HG03460 (cell line): ENCODE measurements around the gene SDHC.
A peak's percentile ranks its signal among the peaks of the same experiment; 100 is the strongest.
"Not testable (repeated sequence)": the region's sequence is repeated elsewhere in the genome, so short reads cannot be mapped to it uniquely, and the experiment has no call there.

Source experiments
- ATAC-seq: cut with Tn5 transposase; IDR thresholded peaks from one replicate; pipeline ENCODE4 v1.9.1; 2021; ENCODE audit not compliant: unreplicated experiment

The SDHC gene

DNA sequence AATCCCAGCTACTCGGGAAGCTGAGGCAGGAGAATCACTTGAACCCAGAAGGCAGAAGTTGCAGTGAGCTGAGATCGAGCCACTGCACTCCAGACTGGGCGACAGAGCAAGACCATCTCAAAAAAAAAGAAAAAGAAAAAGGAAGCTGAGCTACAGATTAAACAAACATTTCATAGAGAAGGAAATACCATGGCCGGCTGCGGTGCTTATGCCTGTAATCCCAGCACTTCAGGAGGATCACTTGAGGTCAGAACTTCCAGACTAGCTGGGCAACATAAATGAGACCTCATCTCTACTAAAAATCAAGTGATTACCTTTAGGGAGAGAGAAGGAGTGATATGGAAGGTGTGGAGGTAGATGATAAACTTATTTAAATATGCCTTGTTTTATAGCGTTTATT is 67.5 kb downstream of the SDHC start:
- no peak for ATAC-seq

DNA sequence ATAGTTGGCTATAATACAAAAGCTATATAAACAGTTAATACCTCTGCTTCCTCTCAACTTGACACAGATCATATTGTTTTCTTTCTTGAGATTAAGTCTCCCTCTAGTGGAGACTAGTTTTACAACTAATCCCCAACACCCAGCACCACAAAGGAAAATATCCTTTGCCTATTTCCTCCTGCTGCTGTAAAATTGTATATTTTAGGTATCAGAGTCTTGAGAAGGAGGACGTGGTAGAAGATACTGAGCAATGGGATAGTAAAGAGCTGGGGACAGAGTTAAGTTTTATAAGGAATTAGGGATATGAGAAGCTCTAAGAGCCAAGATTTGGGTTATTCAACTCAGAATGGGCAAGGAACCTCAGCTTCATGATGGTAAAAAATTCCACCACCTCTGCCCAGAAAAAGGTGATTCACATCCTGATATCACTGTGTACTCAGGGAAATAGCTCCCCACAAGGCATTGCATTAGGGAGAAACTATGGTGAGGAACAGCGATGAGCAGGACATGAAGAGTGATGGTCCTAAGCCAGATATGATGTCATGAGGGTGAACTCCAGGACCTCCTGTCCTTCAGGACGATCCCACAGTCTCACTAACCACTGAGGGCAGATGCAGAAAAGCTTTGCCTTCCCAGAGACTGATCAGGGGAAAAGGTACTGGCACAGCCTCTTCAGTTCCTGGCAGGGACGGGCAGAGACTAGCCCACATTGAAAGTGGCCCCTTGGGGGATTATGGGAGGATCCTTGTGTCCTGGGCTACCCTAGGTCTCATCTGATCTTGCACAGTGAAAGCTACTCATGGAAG is 68.2 kb downstream of the SDHC start:
- peak; percentile 57 for ATAC-seq

DNA sequence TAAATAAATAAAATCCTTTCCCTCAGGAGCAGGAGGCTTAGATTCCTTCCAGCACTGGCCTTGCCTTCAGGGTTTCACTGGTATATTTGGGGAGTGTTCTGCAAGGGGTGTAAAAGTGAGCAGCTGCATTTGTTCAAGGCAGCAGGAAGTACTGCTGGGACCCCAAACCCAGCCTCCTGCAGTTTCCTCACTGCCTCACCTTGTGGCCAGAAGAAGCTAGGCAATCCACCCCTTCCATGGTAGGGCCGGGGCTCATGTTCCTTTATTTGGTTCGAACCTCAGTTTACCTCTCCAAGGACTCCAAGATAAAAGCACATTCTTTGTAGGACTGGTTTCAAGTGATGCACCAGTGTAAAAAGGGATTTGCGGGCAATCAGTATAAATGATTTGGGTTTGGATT is 74.5 kb downstream of the SDHC start:
- no peak for ATAC-seq

DNA sequence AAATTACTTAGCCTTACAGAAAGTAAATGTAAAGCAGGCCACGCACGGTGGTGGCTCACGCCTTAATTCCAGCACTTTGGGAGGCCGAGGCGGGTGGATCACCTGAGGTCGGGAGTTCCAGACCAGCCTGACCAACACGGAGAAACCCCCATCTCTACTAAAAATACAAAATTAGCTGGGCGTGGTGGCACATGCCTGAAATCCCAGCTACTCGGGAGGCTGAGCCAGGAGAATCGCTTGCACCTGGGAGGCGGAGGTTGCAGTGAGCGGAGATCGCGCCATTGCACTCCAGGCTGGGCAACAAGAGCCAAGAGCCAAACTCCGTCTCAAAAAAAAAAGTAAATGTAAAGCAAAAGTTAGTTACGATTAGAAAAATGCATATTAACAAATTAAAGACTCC is 75.0 kb downstream of the SDHC start:
- ATAC-seq: not testable (repeated sequence)

DNA sequence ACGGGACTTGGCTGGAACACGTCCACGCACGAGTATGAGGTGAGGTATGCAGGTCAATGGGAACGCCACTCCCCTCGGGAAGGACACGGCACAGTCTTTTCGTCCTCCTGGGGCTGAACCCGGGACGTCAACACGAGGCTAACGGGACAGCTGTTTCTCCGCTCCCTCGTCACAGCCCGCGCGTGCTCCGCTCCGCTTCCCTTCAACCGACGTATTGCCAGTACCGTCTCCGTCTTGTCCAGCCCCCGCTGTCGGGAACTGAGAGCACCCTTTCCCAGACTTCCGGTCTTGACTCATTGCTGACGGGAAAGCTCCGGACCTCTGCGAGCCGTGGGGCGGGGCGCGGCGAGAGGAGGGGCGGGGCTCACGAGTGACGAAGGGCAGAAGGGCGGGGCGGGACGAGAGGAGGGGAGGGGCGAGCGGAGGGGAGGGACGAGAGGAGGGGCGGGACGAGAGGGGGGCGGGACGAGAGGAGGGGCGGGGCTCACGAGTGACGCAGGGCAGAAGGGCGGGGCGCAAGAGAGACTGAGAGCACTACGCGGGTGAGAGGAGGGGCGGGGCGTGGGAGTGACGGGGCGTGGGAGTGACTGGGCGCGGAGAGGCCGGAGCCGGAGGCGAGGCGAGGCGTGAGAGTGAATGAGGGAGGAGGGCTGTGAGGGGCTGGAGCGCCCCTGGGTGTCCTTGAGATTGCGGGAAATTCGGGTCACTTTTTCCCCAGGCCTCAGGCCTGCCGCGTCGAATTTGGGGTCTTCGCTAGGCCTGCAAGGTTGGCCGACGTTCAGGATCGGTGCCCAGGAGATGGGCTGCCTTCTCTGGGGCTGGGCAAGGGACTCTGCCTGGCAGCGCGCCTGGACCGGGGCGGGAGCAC is 75.7 kb downstream of the SDHC start:
- peak; percentile 70 for ATAC-seq

DNA sequence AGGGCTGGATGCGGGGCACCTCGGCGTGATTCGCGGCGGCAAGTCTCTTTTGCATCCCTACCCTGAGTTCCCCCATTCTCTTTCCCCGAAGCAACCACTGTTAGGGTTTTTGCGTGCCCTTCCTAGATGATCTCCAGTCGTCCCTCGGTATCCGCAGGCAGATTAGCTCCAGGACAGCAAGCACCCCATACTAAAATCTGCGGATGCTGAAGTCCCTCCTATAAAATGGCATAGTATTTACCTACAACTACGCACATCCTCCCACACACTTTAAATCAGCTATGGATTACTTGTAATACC is 76.3 kb downstream of the SDHC start:
- no peak for ATAC-seq

DNA sequence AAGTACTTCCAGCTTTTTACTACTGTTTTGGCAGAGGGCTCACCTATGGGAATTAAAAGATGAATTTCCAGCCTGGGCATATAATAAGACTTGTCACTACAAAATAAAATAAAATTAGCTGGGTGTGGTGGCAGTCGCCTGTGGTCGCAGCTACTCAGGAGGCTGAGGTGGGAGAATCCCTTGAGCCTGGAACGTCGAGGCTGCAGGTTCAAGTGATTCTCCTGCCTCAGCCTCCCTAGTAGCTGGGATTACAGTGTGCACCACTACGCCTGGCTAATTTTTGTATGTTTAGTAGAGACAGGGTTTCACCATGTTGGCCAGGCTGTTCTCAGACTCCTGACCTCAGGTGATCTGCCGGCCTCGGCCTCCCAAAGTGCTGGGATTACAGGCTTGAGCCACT is 77.0 kb downstream of the SDHC start:
- not testable (repeated sequence) for ATAC-seq

DNA sequence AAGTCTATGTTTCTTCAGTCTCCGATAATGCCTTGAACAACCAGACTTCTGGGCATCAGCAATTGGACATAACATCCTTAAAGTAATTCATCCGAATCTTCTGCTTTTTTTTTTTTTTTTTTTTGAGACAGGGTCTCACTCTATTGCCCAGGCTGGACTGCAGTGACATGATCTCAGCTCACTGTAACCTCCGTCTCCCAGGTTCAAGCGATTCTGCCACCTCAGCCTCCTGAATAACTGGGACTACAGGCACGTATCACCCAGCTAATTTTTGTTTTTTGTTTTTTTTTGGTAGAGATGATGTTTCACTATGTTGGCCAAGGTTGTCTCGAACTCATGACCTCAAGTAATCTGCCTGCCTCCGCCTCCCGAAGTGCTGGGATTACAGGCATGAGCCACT is 77.4 kb downstream of the SDHC start:
- no peak for ATAC-seq

DNA sequence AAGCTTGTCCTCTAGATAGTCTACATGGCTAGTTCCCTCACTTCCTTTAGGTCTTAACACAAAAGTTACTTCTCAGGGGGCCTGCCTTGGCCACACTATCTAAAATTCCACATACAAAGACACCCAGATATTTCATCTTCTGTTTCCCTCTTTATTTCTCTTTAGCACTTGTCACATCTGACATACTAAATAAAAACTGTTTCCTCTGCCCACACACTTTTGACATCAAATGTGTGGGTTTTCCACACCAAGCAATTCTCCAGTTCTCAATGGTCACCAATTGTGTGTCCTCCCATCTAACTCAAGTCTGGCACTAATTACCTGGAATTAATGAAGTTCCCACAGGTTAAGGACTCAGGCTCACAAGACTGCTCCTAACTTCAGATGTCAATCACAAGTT is 79.0 kb downstream of the SDHC start:
- no peak for ATAC-seq

DNA sequence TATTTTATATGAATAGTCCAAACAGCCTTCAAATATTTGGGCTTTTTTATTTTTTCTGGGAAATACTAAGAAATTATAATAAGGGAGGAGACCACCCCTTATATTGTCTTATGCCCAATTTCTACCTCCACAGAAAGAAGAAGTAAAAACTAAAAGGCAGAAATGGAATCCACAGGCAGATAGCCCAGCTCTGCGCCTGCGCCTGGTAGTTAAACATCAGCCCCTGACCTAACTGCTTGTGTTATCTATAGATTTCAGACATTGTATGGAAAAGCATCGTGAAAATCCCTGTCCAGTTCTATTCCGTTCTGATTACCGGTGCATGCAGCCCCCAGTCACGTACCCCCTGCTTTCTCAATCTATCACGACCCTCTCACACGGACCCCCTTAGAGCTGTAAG is 82.9 kb downstream of the SDHC start:
- not testable (repeated sequence) for ATAC-seq

DNA sequence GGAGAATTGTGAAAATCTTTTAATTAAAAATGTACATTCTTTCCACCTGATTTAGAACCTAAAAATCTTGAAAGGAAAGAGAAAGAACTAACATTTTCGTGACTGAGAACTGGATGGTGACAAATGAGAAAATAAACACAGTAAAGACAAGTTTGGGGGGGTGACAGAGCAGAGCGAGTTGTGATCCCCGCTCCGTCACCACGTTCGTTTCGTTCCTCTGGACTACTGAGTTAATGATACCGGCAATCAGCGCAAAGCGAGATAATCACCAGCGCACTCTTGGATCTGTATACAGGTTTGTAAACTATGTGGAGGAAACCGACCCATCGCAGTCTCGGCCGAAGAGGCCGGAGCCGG is 84.7 kb downstream of the SDHC start:
- no peak for ATAC-seq

DNA sequence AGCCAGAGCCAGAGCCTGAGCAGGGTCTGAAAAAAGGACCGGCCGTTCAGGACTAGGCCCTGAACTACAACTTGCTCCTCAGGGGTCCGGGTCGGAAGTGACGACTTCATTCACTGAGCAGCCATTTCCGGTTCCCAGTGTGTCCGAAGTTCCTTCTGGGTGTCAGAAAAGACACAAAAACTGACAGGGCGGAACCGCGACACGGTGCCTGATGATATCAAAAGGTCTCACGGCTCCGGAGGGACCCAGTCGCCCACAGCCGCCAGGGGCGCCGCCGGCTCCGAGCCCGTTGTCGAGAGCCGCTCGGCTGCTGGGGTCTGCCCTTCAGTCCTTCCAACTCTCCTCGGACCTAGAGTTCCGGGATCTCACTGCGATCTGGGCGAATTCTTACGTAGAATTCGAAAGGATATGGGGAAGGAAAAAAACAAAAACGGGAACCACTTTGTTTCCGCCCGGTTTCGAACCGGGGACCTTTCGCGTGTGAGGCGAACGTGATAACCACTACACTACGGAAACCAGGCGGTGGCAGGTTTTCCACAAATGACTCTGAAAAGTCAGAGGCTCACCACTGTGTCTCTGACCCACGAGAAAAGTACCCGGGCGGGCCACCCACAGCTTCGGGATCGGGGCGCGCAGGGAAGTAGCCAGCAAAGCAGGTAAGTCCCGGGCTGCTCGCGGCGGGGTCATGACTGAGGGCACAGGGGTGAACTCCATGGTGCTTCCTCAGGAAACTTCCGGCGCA is 85.2 kb downstream of the SDHC start:
- peak; percentile 70 for ATAC-seq

DNA sequence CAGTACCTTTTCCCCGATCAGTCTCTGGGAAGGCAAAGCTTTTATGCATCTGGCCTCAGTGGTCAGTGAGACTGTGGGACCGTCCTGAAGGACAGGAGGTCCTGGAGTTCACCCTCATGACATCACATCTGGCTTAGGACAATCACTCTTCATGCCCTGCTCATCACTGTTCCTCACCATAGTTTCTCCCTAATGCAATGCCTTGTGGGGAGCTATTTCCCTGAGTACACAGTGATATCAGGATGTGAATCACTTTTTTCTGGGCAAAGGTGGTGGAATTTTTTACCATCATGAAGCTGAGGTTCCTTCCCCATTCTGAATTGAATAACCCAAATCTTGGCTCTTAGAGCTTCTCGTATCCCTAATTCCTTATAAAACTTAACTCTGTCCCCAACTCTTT is 88.3 kb downstream of the SDHC start:
- no peak for ATAC-seq

DNA sequence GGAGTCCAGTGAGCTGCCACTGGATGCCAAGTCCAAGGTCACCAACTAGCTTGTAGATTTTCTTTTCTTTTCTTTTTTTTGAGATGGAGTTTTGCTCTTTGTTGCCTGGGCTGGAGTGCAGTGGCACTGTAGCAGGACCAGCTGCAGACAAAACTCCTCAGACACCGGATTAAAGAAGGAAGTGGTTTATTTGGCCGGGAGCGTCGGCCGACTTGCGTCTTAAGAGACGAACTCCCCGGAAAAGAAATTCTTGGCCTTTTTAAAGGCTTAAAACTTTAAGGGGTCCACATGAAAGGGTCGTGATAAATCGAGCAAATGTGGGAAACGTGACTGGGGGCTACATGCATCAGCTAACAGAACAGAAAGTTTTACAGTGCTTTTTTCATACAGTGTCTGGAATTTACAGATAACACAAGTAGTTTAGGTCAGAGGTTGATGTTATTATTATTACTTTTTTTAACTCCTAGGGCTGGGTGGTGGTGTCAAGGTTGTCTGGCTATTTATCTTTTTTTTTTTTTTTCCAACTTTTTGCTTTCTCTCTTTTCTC is 89.9 kb downstream of the SDHC start:
- no peak for ATAC-seq

DNA sequence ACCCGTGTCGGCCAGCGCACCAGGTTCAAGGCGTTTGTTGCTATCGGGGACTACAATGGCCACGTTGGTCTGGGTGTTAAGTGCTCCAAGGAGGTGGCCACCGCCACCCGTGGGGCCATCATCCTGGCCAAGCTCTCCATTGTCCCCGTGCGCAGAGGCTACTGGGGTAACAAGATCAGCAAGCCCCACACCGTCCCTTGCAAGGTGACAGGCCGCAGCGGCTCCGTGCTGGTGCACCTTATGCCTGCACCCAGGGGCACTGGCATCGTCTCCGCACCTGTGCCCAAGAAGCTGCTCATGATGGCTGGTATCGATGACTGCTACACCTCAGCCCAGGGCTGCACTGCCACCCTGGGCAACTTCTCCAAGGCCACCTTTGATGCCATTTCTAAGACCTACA is 92.4 kb downstream of the SDHC start:
- not testable (repeated sequence) for ATAC-seq

DNA sequence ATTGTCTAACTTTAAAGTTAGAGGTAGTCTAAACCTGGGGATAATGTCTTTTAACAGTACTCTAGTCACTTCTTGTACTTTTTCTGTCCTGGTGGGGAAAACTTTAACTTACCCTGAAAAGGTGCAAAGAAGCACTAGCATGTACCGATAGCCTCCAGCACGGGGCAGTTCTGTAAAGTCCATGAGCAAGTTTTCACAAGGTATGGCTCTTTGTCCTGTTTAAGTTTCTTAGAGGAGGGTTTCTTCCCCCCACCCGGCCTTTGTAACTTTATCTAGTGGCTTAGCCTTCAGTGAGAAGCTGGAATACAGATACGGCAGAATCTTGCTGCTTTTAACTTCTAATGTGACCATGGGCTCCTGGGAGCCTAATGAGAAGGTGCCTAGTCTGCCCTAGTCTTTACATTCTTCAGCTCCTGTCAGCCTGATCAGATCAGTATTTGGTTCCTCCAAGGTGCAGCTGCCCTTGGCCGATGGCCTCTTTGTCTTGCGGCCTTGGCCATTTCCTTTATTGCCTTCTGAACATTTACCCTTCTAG is 93.3 kb downstream of the SDHC start:
- ATAC-seq: no peak

DNA sequence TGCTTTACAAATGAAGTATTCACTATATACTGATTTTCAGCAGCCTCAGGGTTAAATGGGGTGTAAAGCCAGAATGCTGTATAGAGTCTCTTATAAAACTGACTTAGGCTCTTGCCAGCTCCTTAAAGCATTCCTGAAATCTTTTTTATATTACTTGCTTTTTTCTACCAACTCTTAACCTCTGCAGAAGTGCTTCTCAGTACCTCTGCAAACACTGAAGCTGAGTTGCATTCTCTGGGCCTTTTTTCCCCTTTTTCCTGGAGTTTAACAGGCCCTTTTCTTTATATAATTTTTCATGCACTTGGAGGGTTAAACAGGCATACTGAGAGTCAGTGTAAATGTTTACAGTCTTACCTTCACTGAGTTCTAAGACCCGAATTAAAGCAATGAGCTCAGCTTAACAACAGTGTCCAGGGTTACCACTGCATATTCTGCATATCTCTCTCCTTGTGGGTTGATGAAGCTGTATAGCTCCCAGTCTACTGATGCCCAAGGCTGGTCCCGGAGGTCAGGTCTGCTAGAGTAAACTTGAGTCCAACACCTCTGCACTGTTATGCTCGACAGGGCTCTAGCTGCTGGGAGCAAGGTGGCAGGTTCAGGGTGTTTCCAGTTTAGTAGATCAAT is 94.4 kb downstream of the SDHC start:
- no peak for ATAC-seq

DNA sequence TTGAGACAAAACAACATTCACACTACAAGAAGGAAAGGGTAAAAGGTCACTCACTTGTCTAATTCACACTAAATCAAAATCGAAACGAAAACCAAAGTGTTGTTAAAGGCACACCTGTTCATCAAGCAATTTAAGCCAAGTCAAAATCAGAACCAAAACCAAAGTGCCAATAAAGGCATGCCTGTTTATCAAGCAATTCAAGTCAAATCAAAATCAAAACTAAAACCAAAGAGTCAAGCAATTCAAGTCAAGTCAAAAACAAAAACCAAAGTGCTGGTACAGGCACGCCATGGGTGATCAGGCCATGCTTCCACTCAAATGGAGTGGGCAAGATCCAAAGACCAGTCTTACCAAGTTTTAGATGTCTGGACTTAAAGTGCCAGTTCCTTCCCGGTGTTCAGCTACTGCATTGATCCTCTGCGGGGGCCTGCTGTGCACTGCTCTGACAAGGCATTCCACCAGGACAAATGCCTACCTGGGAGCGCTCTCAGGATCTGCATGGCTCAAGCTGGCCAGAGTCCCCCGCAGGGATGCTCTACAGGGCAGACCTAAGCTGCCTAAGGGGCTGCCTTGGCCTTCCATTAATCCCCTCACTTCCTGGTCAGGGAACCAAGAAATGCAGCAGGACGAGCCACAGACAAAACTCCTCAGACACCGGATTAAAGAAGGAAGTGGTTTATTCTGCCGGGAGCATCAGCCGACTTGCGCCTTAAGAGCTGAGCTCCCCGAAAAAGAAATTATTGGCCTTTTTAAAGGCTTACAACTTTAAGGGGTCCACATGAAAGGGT is 95.9 kb downstream of the SDHC start:
- ATAC-seq: not testable (repeated sequence)

DNA sequence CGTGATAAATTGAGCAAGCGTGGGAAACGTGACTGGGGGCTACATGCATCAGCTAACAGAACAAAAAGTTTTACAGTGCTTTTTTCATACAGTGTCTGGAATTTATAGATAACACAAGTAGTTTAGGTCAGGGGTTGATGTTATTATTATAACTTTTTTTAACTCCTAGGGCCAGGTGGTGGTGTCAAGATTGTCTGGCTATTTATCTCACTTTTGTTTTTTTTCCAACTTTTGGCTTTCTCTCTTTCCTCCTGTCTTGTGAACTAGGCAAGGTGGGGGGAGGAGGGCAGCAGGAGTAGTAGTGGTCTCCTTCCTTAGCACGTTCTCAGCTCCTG is 96.4 kb downstream of the SDHC start:
- ATAC-seq: not testable (repeated sequence)
